ENCODE results near the gene PBX1. TPM values are rescaled to one million over a fixed set of nuclear protein-coding genes. Genes with fewer than 3 reads are reported as not detected.

PBX1 gene
- total RNA-seq, 4 donors from 2014 or later = 33.3 to 61.8 (median 56.2) TPM

DNA sequence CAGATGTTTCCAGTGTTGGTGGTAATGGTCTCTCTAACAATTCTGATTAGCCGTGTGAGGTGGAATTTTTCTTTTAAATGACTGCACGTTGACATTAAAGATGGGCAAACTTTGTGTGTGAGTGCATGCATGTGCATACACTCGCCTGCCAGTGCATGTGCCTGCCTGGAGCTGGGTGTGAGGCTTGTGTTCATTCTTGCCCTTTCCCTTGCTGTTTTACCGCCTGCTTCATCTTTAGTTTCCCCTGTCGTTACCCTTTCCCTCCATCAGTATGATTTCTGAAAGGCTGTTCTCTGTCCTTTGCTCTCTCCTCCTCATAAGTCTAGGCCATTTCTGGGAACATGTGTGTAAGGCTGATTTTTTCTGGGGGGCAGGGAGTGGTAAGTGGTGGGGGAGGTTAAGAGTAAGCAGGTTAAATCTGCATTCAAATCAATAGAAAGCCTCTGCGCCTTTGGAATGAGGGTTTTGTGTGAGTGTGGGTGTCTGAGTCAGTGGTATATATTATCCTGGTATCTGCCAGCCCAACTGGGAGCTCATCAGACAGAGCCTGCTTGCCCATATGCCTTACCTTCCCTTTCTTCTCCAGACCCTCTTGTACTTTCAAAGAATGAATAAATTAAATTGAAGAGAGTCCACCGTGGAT, 112.5 kb downstream of the PBX1 start:
- DNase-seq (ENCODE audit: low spot score) = no peak
- ATAC-seq (ENCODE audit: low FRiP score) = no peak
- TF ChIP-seq, protein P1, sequence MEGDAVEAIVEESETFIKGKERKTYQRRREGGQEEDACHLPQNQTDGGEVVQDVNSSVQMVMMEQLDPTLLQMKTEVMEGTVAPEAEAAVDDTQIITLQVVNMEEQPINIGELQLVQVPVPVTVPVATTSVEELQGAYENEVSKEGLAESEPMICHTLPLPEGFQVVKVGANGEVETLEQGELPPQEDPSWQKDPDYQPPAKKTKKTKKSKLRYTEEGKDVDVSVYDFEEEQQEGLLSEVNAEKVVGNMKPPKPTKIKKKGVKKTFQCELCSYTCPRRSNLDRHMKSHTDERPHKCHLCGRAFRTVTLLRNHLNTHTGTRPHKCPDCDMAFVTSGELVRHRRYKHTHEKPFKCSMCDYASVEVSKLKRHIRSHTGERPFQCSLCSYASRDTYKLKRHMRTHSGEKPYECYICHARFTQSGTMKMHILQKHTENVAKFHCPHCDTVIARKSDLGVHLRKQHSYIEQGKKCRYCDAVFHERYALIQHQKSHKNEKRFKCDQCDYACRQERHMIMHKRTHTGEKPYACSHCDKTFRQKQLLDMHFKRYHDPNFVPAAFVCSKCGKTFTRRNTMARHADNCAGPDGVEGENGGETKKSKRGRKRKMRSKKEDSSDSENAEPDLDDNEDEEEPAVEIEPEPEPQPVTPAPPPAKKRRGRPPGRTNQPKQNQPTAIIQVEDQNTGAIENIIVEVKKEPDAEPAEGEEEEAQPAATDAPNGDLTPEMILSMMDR (IDR thresholded peaks at IDR 0.05) = no peak

DNA sequence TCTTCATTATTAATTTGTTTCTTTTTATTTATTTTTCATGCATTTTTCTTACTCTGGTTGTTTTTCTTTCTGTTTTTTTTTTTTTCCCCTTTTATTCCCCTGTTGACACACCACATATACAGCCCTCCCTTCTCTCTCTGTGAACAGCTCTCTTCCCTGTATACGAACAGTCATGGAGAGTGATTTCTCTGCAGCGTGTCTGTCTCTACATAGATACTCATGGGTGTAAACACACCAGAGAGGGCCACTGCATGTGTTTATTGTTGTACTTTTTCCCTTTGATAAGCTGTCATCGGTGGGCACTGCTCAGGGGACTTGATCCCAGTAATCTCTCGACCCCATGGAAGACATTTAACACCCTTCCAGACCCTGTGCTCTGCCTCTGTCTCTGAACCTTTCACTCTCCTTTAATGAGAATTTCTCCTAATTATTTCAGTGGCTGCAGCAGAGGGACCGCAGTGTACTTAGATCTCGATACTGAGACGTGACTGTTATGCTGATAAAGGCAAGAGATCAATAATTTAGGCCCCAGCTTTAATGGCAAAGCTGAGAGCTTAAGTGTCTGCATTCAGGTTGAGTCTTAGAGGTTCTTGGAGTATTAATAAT, 113.1 kb downstream of the PBX1 start:
- DNase-seq (ENCODE audit: low spot score) (no peak), ATAC-seq (ENCODE audit: low FRiP score) (no peak)
- TF ChIP-seq, protein P1 (IDR thresholded peaks at IDR 0.05) = no peak

DNA sequence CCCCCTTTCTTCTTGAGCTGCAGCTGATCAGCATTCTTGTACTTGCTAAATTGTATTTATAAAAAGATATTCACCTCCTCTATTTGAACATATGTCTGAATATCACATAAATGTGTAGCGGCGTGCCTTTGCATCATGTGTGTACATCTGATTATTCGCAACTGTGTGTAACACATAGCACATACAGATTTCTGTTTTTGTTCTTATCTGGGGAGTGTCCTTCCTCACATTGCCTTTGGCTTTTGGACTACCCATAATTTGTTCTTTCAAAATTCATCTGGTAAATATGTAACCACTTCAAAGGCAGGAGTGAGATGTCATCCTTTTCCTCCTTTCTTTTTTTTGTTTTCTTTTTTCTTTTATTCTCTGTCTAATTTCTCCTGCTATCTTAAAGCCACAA, 113.6 kb downstream of the PBX1 start:
- no peak for DNase-seq (ENCODE audit: low spot score)
- TF ChIP-seq, protein P1 (IDR thresholded peaks at IDR 0.05) = no peak
- ATAC-seq (ENCODE audit: low FRiP score) = no peak

DNA sequence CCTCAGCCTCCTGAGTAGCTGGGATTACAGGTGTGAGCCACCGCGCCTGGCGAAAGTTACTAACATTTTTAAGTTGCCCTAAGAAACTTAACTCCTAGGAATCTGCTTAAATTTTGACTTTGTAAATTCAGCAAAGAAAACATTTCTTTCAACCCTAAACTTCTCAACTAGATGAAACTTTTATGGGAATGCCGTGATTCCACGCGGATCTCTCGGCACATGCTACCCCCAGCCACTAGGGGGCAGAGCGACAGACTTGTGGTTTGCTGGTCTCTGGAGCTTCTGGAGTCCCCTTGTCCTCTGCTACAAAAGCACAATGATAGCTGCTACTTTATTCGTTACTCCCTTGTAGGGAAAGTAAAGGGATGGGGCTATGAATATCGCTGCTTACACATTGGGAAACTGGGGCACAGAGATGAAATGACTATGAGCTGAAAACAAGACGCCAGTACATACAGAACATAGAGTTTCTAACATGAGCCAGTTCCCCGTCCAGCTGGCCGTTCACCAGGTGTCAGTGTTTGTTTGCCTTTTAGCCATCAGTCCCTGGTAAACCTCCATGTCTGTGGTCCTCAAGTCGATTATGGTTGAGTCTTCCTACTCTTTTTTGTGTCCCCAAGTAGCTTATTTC, 114.7 kb downstream of the PBX1 start:
- TF ChIP-seq, protein P1 (IDR thresholded peaks at IDR 0.05) = no peak
- DNase-seq (ENCODE audit: low spot score) = no peak
- no peak for ATAC-seq (ENCODE audit: low FRiP score)

DNA sequence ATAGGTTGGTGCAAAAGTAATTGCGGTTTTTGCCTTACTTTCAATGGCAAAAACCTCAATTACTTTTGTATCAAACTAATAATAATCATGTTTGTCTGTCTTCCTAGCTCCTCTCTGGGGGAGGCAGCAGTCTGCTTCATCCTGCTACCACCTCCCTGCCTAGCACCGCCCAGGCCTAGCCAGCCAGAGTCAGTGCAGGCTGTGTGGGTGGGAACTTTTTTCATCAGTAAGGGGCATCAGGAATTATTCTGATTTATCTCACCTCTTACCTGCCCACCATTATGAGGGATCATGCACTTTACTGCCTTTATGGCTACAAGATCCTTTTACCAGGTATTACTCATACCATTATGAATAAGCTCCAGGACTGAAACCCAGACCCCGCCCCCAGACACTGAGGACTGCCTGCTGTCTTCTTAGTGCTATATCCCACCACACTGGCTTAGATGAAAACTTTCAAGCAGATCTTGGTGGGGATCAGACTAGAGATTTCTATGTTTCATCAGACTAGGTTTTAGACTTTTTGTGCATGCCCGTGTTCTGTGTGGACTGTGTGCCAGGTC, 116.4 kb downstream of the PBX1 start:
- DNase-seq (ENCODE audit: low spot score) = no peak
- TF ChIP-seq, protein P1 (IDR thresholded peaks at IDR 0.05) = no peak
- peak; percentile 71 for ATAC-seq (ENCODE audit: low FRiP score)

DNA sequence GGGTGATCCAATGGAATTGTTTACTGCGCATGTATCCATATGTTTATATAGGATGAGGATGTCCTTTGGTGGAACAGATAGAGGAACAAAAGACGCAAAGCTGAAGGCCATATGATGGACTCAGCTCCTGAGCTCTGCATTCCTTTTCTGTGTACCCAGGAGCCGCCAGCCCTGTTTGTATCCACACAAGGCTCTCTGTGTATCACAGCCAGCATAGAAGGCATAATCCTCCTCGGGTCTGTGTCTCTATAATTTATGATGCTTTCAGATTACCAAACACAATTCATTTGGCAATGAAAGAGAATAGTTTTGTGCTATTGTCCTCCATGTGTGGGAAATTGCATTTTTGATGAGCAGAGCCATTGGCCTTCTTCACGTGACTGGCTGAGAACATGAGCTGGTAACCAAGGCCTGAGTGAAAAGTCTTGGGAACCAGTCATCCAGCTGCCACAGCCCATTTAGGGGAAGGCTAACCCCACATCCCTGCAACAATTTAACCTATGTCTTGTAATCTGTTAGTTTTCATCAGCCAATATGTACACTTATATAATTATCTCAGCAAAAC, 119.2 kb downstream of the PBX1 start:
- ATAC-seq (ENCODE audit: low FRiP score) (no peak), DNase-seq (ENCODE audit: low spot score) (no peak)
- TF ChIP-seq, protein P1 (IDR thresholded peaks at IDR 0.05) = no peak

Measured in omental fat pad (tissue), 4 donors.